H1 (cell line): ENCODE data around the gene KIFC1. TPM values are rescaled to one million over a fixed set of nuclear protein-coding genes. Genes with fewer than 3 reads are reported as not detected.

Source experiments
- CTCF ChIA-PET: fragments of 300-600 bp; sonication (Branson Sonifier 250); formaldehyde crosslinking; loops from one replicate; lab custom pipeline; 2021; ENCODE audit not compliant: partially characterized antibody; lab: Charles Lee
- POLR2A ChIA-PET: fragments of 300-600 bp; sonication (Branson Sonifier 250); formaldehyde crosslinking; loops from one replicate; lab custom pipeline; 2021; ENCODE audit warnings: inconsistent platforms; ENCODE audit not compliant: partially characterized antibody; lab: Charles Lee
- DNase-seq, 2 experiments: peaks; one replicate each; pipeline versions ENCODE4 v3.0.0 to v3.0.0-alpha.2; 2010 to 2022; ENCODE audit warnings: low spot score in 2 of 2, low read depth in 1 of 2, mixed read lengths in 1 of 2
- FAIRE-seq: peaks from 2 replicates; lab custom pipeline; 2011; peaks lifted over from hg19 to GRCh38; lab: Jason Lieb, UNC
- H2AFZ ChIP-seq: 2 replicates; pipeline ENCODE4 v1.8.1; 2012; ENCODE audit warnings: low read length, inconsistent platforms
- H2AK5ac ChIP-seq: 2 replicates; pipeline ENCODE4 v1.6.1; 2013; ENCODE audit warnings: low read depth, low read length
- H2BK120ac ChIP-seq: replicated peaks from 2 replicates; pipeline ENCODE3; 2013; ENCODE audit warnings: low read depth, low read length, inconsistent platforms
- H2BK12ac ChIP-seq: 2 replicates; pipeline ENCODE4 v1.6.1; 2013; ENCODE audit warnings: low read depth, low read length
- H2BK15ac ChIP-seq: 2 replicates; pipeline ENCODE4 v1.6.1; 2013; ENCODE audit warnings: low read length
- H2BK20ac ChIP-seq: 2 replicates; pipeline ENCODE4 v1.6.1; 2013; ENCODE audit warnings: low read length
- H2BK5ac ChIP-seq: 2 replicates; pipeline ENCODE4 v1.6.1; 2013; ENCODE audit warnings: low read depth, low read length
- H3K14ac ChIP-seq: 2 replicates; pipeline ENCODE4 v1.6.1; 2013; ENCODE audit warnings: inconsistent platforms; ENCODE audit not compliant: insufficient read length
- H3K18ac ChIP-seq: 2 replicates; pipeline ENCODE4 v1.6.1; 2013; ENCODE audit warnings: low read length; ENCODE audit errors: extremely low read depth
- H3K23ac ChIP-seq: 2 replicates; pipeline ENCODE4 v1.6.1; 2013; ENCODE audit warnings: inconsistent platforms; ENCODE audit not compliant: insufficient read length
- H3K23me2 ChIP-seq: 2 replicates; pipeline ENCODE4 v1.6.1; 2013; ENCODE audit warnings: low read depth, low read length
- H3K27ac ChIP-seq: 2 replicates; pipeline ENCODE4 v1.6.1; 2011; ENCODE audit warnings: low read depth, low read length, inconsistent platforms
- H3K27me3 ChIP-seq, 4 experiments: replicated peaks in 1 of 4; 1 replicate in 1 of 4; 2 replicates in 3 of 4; pipeline versions ENCODE4 v1.6.1 to v1.8.1; 2011 to 2013; ENCODE audit warnings: low read length in 3 of 4, mild to moderate bottlenecking in 3 of 4, inconsistent platforms in 2 of 4, mixed read lengths in 2 of 4, moderate library complexity in 1 of 4; ENCODE audit not compliant: control insufficient read depth in 3 of 4, insufficient read depth in 3 of 4; ENCODE audit errors: extremely low read depth in 1 of 4
- H3K36me3 ChIP-seq, 4 experiments: 2 replicates each; pipeline versions ENCODE4 v1.6.1 to v1.8.1; 2011 to 2013; ENCODE audit warnings: mild to moderate bottlenecking in 4 of 4, low read length in 3 of 4, moderate library complexity in 2 of 4, control low read depth in 1 of 4, inconsistent platforms in 1 of 4; ENCODE audit not compliant: insufficient read depth in 4 of 4, control insufficient read depth in 2 of 4
- H3K4ac ChIP-seq: replicated peaks from 2 replicates; pipeline ENCODE3; 2013; ENCODE audit warnings: low read length, low read depth, mixed read lengths, inconsistent platforms; ENCODE audit not compliant: insufficient read length
- H3K4me1 ChIP-seq, 4 experiments: replicated peaks in 1 of 4; 1 replicate in 1 of 4; 2 replicates in 3 of 4; pipeline versions ENCODE4 v1.6.1 to v1.8.1; 2011 to 2013; ENCODE audit warnings: low read length in 3 of 4, inconsistent platforms in 2 of 4, mixed read lengths in 1 of 4; ENCODE audit not compliant: insufficient read depth in 4 of 4, control insufficient read depth in 3 of 4
- H3K4me2 ChIP-seq, 2 experiments: 2 replicates each; pipeline versions ENCODE4 v1.6.1 to v1.8.1; 2011 to 2013; ENCODE audit warnings: low read depth in 2 of 2, low read length in 2 of 2, control low read depth in 1 of 2, inconsistent platforms in 1 of 2, mild to moderate bottlenecking in 1 of 2; ENCODE audit not compliant: insufficient read depth in 1 of 2
- H3K4me3 ChIP-seq, 4 experiments: fragments of 200-600, 300-600 bp in 1 of 4; sonication (generic), shearing (Covaris generic), sonication (Bioruptor Twin) in 1 of 4; 2 replicates each; pipeline versions ENCODE4 v1.5.1 to v1.8.1; 2011 to 2016; ENCODE audit warnings: low read length in 4 of 4, low read depth in 3 of 4, control low read depth in 2 of 4, inconsistent platforms in 2 of 4, mild to moderate bottlenecking in 2 of 4, mixed read lengths in 1 of 4, moderate library complexity in 1 of 4; ENCODE audit not compliant: insufficient read depth in 2 of 4; ENCODE audit errors: extremely low read depth in 1 of 4
- H3K56ac ChIP-seq: replicated peaks from 2 replicates; pipeline ENCODE3; 2013; ENCODE audit warnings: low read depth, mild to moderate bottlenecking, mixed read lengths, low read length, inconsistent platforms; ENCODE audit not compliant: insufficient read length
- H3K79me1 ChIP-seq: 2 replicates; pipeline ENCODE4 v1.6.1; 2013; ENCODE audit warnings: low read depth, low read length, control low read depth
- H3K79me2 ChIP-seq, 2 experiments: 2 replicates each; pipeline versions ENCODE4 v1.6.1 to v1.8.1; 2012 to 2013; ENCODE audit warnings: low read length in 2 of 2, mild to moderate bottlenecking in 2 of 2, inconsistent platforms in 1 of 2; ENCODE audit not compliant: insufficient read depth in 2 of 2, control insufficient read depth in 1 of 2
- H3K9ac ChIP-seq, 4 experiments: replicated peaks in 1 of 4; 1 replicate in 1 of 4; 2 replicates in 3 of 4; pipeline versions ENCODE4 v1.6.1 to v1.8.1; 2011 to 2013; ENCODE audit warnings: low read depth in 3 of 4, low read length in 3 of 4, control low read depth in 2 of 4, mild to moderate bottlenecking in 2 of 4, moderate library complexity in 2 of 4, inconsistent platforms in 1 of 4; ENCODE audit errors: extremely low read depth in 1 of 4
- H3K9me3 ChIP-seq, 2 experiments: 2 replicates each; pipeline versions ENCODE4 v1.6.1 to v1.8.1; 2012 to 2013; ENCODE audit warnings: mild to moderate bottlenecking in 2 of 2, moderate library complexity in 2 of 2, control low read depth in 1 of 2, inconsistent platforms in 1 of 2, low read depth in 1 of 2, low read length in 1 of 2, mixed read lengths in 1 of 2; ENCODE audit not compliant: insufficient read depth in 2 of 2
- H4K20me1 ChIP-seq, 2 experiments: replicated peaks in 1 of 2; 2 replicates each; pipeline versions ENCODE3 to v1.8.1; 2011 to 2013; ENCODE audit warnings: inconsistent platforms in 2 of 2, low read length in 2 of 2, mild to moderate bottlenecking in 1 of 2; ENCODE audit not compliant: insufficient read depth in 2 of 2, control insufficient read depth in 1 of 2
- H4K5ac ChIP-seq: 2 replicates; pipeline ENCODE4 v1.6.1; 2013; ENCODE audit warnings: low read length, low read depth, mixed read lengths, inconsistent platforms; ENCODE audit not compliant: insufficient read length
- H4K8ac ChIP-seq: 2 replicates; pipeline ENCODE4 v1.8.0; 2013; ENCODE audit warnings: mild to moderate bottlenecking, moderate library complexity, low read length, inconsistent platforms; ENCODE audit not compliant: insufficient read depth; ENCODE audit errors: extremely low read depth
- H4K91ac ChIP-seq: replicated peaks from 2 replicates; pipeline ENCODE3; 2013; ENCODE audit warnings: low read length, mixed read lengths, inconsistent platforms; ENCODE audit not compliant: insufficient read length
- WGBS, 2 experiments: shearing (Covaris generic) in 1 of 2; methylation state at CpG; one replicate each; pipeline versions ENCODE4 v1.1.6 to v1.1.7; 2013 to 2015; ENCODE audit warnings: low lambda C conversion rate in 2 of 2, mixed read lengths in 2 of 2, inconsistent platforms in 1 of 2, low coverage in 1 of 2, missing lambda C conversion rate in 1 of 2; ENCODE audit not compliant: insufficient replicate concordance in 2 of 2, insufficient coverage in 1 of 2, insufficient read length in 1 of 2; ENCODE audit errors: extremely low coverage in 1 of 2, missing lambda C conversion rate in 1 of 2; 5-methylcytosine and 5-hydroxymethylcytosine counted together
- polyA plus RNA-seq, 7 experiments: library from polyadenylated mRNA; depleted of rRNA in 3 of 7; stranded (reverse) in 5 of 7; unstranded in 2 of 7; fragments of >200 nt in 5 of 7; fragments of 200-250 nt in 2 of 7; gene quantifications; 1 replicate in 5 of 7; 2 replicates in 1 of 7; 4 replicates in 1 of 7; pipeline versions ENCODE4 v1.2.1 to v1.2.3, GENCODE V29; 2011 to 2013; ENCODE audit warnings: missing spikeins in 2 of 7, mixed read lengths in 2 of 7
- total RNA-seq: library from RNA; stranded (reverse); fragmentation: NEBNext Ultra II Directional; extraction: Animal tissue kit (Norgen Biotek cat#: 25700); gene quantifications from 2 replicates; pipeline ENCODE4 v1.2.1, GENCODE V29; 2021

The KIFC1 gene
- total and polyA plus RNA-seq, 2 of the 8 experiments (the other 6 are each of a cell fraction or from before 2014, with no cell fraction given) = 46.6 to 64.3 TPM

DNA sequence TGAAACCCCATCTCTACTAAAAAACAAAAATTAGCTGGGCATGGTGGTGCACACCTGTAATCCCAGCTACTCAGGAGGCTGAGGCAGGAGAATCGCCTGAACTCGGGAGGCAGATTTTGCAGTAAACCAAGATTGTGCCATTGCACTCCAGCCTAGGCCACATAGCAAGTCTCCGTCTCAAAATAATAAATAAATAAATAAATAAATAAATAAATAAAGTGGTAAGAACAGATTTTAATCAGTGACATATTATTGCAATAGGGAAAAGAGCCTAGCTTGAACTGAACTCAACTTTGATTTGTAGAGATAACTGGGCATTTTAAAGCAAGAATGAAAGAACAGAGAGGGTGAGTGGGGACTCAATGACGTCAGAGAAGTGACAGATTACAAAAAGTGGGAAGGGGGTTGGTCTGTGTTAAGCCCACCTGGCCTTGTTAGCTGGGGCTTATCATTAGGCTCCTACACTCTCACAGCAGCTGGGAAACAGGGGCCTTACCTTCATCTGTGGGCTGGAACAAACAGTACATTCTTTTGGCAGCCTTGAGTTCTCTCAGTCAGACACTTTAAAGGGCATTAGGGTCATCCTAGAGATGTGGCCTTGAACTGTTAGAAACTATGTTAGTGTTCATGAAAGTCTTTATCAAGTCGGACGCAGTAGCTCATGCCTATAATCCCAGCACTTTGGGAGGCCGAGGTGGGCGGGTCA is 24.5 kb upstream of the KIFC1 start:
- Histone ChIP-seq H3K79me1 (no peaks in the 10 kb centered on the region), H3K27ac (no peak overlapping the region), H2BK15ac (no peak overlapping the region), H2BK120ac (no peak overlapping the region), H3K4me1 (peaks cover 0 to 3% (median 0%) of the 10 kb centered on the region in 4 experiments; a peak in 2 of 7 replicates), H3K79me2 (no peaks in the 10 kb centered on the region), H3K14ac (no peak overlapping the region), H3K4ac (no peak overlapping the region), H3K23ac (no peak overlapping the region), H3K4me3 (no peak overlapping the region), H2AFZ (no peak overlapping the region), H3K9ac (no peak overlapping the region), H3K23me2 (no peaks in the 10 kb centered on the region), H3K56ac (no peak overlapping the region), H4K91ac (no peak overlapping the region), H2BK20ac (no peak overlapping the region), H3K36me3 (no peaks in the 10 kb centered on the region), H3K4me2 (no peak overlapping the region), H3K27me3 (no peaks in the 10 kb centered on the region), H2AK5ac (no peak overlapping the region), H4K8ac (no peak overlapping the region), H4K5ac (no peak overlapping the region), H3K18ac (no peak overlapping the region), H4K20me1 (no peaks in the 10 kb centered on the region), H2BK5ac (no peak overlapping the region), H2BK12ac (no peak overlapping the region), H3K9me3 (no peaks in the 10 kb centered on the region)
- POLR2A ChIA-PET = no interaction called here
- CTCF ChIA-PET = interaction anchor here (0.7 to 1.1 kb wide), 4 partner anchors 22 to 138 kb away, joined by 3 to 6 read pairs (median 4); no protein-coding TSS in a partner anchor
- DNase-seq (no peak), FAIRE-seq (no peak)
- WGBS, 2 experiments = 83% methylated on average over 8 of the region's 8 CpGs; no CpG with 5 or more reads in 1 of the 2 experiments
